T-helper 9 cell (primary cell): ENCODE data around the gene SDE2.
A peak's percentile ranks its signal among the peaks of the same experiment; 100 is the strongest.
"Not testable (repeated sequence)": the region's sequence is repeated elsewhere in the genome, so short reads cannot be mapped to it uniquely, and the experiment has no call there.

ENCODE experiments used
- DNase-seq: peaks from one replicate; pipeline ENCODE4 v3.0.0-alpha.2; 2020
- total RNA-seq, 2 donors: gene quantifications; one replicate each; lab custom pipeline; 2026; lab: John Stamatoyannopoulos, UW

Gene SDE2
- total RNA-seq, result 73.0 to 103 reads per million in 2 donors

- DNase-seq, result peak; percentile 100
Measured at GRCh38 chr1:225999227-225999911, at the start of gene SDE2. Gene SDE2 (minus strand): TSS chr1:225999343. CDS start chr1:225999312, 31 bp downstream.

- no peak for DNase-seq
Measured at GRCh38 chr1:226048886-226049285, 49.7 kb upstream of the SDE2 start.

- DNase-seq, result no peak
Measured at GRCh38 chr1:226047495-226047894, 48.4 kb upstream of the SDE2 start.

- DNase-seq, result no peak
Measured at GRCh38 chr1:226046240-226046639, 47.1 kb upstream of the SDE2 start.

- DNase-seq, result no peak
Measured at GRCh38 chr1:226044514-226045101, 45.5 kb upstream of the SDE2 start.

GRCh38 chr1:226041419-226041818 is 42.3 kb upstream of the SDE2 start:
- DNase-seq, result no peak

- DNase-seq, result no peak
Measured at GRCh38 chr1:226038661-226039060, 39.5 kb upstream of the SDE2 start.

- DNase-seq, result no peak
Measured at GRCh38 chr1:226035915-226036314, 36.8 kb upstream of the SDE2 start.

GRCh38 chr1:226034482-226034881 is 35.3 kb upstream of the SDE2 start:
- no peak for DNase-seq

- DNase-seq, result no peak
Measured at GRCh38 chr1:226033991-226034390, 34.8 kb upstream of the SDE2 start.

- DNase-seq, result no peak
Measured at GRCh38 chr1:226033582-226033981, 34.4 kb upstream of the SDE2 start.

- DNase-seq, result no peak
Measured at GRCh38 chr1:226029568-226030225, 30.6 kb upstream of the SDE2 start.

- DNase-seq, result no peak
Measured at GRCh38 chr1:226029093-226029496, 30.0 kb upstream of the SDE2 start.

- DNase-seq, result no peak
Measured at GRCh38 chr1:226027538-226028217, 28.5 kb upstream of the SDE2 start.

GRCh38 chr1:226026833-226027232 is 27.7 kb upstream of the SDE2 start:
- DNase-seq, result no peak

- DNase-seq, result no peak
Measured at GRCh38 chr1:226023735-226024134, 24.6 kb upstream of the SDE2 start.

- no peak for DNase-seq
Measured at GRCh38 chr1:226021801-226022200, 22.7 kb upstream of the SDE2 start.

- DNase-seq, result no peak
Measured at GRCh38 chr1:226021401-226021800, 22.3 kb upstream of the SDE2 start.

- no peak for DNase-seq
Measured at GRCh38 chr1:226019572-226019971, 20.4 kb upstream of the SDE2 start.

- no peak for DNase-seq
Measured at GRCh38 chr1:226017070-226017469, 17.9 kb upstream of the SDE2 start.

- no peak for DNase-seq
Measured at GRCh38 chr1:226009650-226010044, 10.5 kb upstream of the SDE2 start.

GRCh38 chr1:226007126-226007892 is 8.2 kb upstream of the SDE2 start:
- not testable (repeated sequence) for DNase-seq

- no peak for DNase-seq
Measured at GRCh38 chr1:226006686-226007085, 7.5 kb upstream of the SDE2 start.
